A549 (cell line): ENCODE results near the gene SOX8. TPM values are rescaled to one million over a fixed set of nuclear protein-coding genes. Genes with fewer than 3 reads are reported as not detected.
A peak's percentile ranks its signal among the peaks of the same experiment; 100 is the strongest.

Experiments used
- ATAC-seq, 2 experiments: fragments of 200-7000 bp in 1 of 2; fragments of >200 bp in 1 of 2; cut with Nextera tagmentation in 1 of 2; cut with Tn5 transposase in 1 of 2; 3 replicates each; pipeline versions ENCODE4 v1.8.0 to v1.9.1; 2018 to 2020; ENCODE audit warnings: mild to moderate bottlenecking in 1 of 2, moderate library complexity in 1 of 2
- CTCF ChIA-PET: fragments of 300-600 bp; sonication (Branson Sonifier 250); formaldehyde crosslinking; extraction: SDS; loops from one replicate; lab custom pipeline; 2021; ENCODE audit warnings: antibody characterized with exemption, inconsistent platforms; lab: Yijun Ruan, JAX
- POLR2A ChIA-PET: fragments of 350-600 bp; formaldehyde crosslinking; extraction: SDS; loops from one replicate; lab custom pipeline; 2021; ENCODE audit warnings: antibody characterized with exemption, inconsistent platforms; lab: Yijun Ruan, JAX
- DNase-seq, 2 experiments: peaks; one replicate each; pipeline versions ENCODE4 v3.0.0 to v3.0.0-alpha.2; 2011 to 2016; ENCODE audit warnings: low read depth in 1 of 2, low spot score in 1 of 2
- FAIRE-seq: peaks from 2 replicates; lab custom pipeline; 2011; peaks lifted over from hg19 to GRCh38; lab: Jason Lieb, UNC
- H3K27ac ChIP-seq, 2 experiments: fragments of >200 bp; sonication (Bioruptor Twin); formaldehyde crosslinking; 3 replicates each; pipeline ENCODE4 v1.5.1; 2016 to 2017
- H3K4me1 ChIP-seq: fragments of >200 bp; sonication (Bioruptor Twin); formaldehyde crosslinking; 3 replicates; pipeline ENCODE4 v1.6.1; 2016
- H3K4me2 ChIP-seq: fragments of >200 bp; sonication (Bioruptor Twin); formaldehyde crosslinking; 3 replicates; pipeline ENCODE4 v1.6.1; 2016
- H3K4me3 ChIP-seq: fragments of >200 bp; sonication (Bioruptor Twin); formaldehyde crosslinking; 3 replicates; pipeline ENCODE4 v1.5.1; 2016
- H3K9me3 ChIP-seq: fragments of >200 bp; sonication (Bioruptor Twin); formaldehyde crosslinking; 3 replicates; pipeline ENCODE4 v1.6.1; 2016
- BHLHE40 ChIP-seq: IDR thresholded peaks from 2 replicates; pipeline ENCODE4 v1.6.1; 2012; ENCODE audit warnings: low read depth, low read length, inconsistent platforms
- CBX8 ChIP-seq: fragments of 200-600 bp; sonication (generic); IDR thresholded peaks from 2 replicates; pipeline ENCODE4 v1.6.1; 2016
- CHD4 ChIP-seq: fragments of 200-600 bp; sonication (generic); IDR thresholded peaks from 2 replicates; pipeline ENCODE4 v1.6.1; 2016; ENCODE audit warnings: antibody characterized with exemption, mild to moderate bottlenecking, borderline replicate concordance
- EHF ChIP-seq: fragments of 250-450 bp; sonication (Bioruptor Pico); IDR thresholded peaks from 2 replicates; pipeline ENCODE4 v1.5.0; 2020; ENCODE audit warnings: mild to moderate bottlenecking
- EHMT2 ChIP-seq: fragments of 200-600 bp; sonication (generic); IDR thresholded peaks from 2 replicates; pipeline ENCODE4 v1.6.1; 2016; ENCODE audit warnings: antibody characterized with exemption, low read depth, mild to moderate bottlenecking, moderate library complexity
- EP300 ChIP-seq, 2 experiments: fragments of >200 bp; sonication (Bioruptor Twin); formaldehyde crosslinking; IDR thresholded peaks; 2 replicates in 1 of 2; 3 replicates in 1 of 2; pipeline ENCODE4 v1.6.1; 2016 to 2017
- FOSB ChIP-seq: fragments of 250-450 bp; sonication (Bioruptor Pico); IDR thresholded peaks from 2 replicates; pipeline ENCODE4 v1.5.0; 2020; ENCODE audit warnings: mild to moderate bottlenecking, moderate library complexity
- FOXS1 ChIP-seq: fragments of 250-450 bp; sonication (Bioruptor Pico); IDR thresholded peaks from 2 replicates; pipeline ENCODE4 v1.5.0; 2020; ENCODE audit warnings: mild to moderate bottlenecking, moderate library complexity
- HDAC2 ChIP-seq: fragments of 200-600 bp; sonication (generic); IDR thresholded peaks from 2 replicates; pipeline ENCODE4 v1.6.1; 2016
- HES2 ChIP-seq: fragments of >200 bp; sonication (Bioruptor Twin); formaldehyde crosslinking; IDR thresholded peaks from 2 replicates; pipeline ENCODE4 v1.6.1; 2016
- HMGXB4 ChIP-seq: fragments of 250-450 bp; sonication (Bioruptor Pico); IDR thresholded peaks from 2 replicates; pipeline ENCODE4 v1.5.0; 2021; ENCODE audit warnings: mild to moderate bottlenecking, moderate library complexity, borderline replicate concordance
- HOXA7 ChIP-seq: fragments of 250-450 bp; sonication (Bioruptor Pico); IDR thresholded peaks from 2 replicates; pipeline ENCODE4 v1.5.0; 2020; ENCODE audit warnings: mild to moderate bottlenecking, moderate library complexity
- JUN ChIP-seq, 2 experiments: fragments of >200 bp; sonication (Bioruptor Twin); formaldehyde crosslinking; IDR thresholded peaks; 2 replicates in 1 of 2; 3 replicates in 1 of 2; pipeline ENCODE4 v1.6.1; 2016 to 2017
- JUNB ChIP-seq: fragments of >200 bp; sonication (Bioruptor Twin); formaldehyde crosslinking; IDR thresholded peaks from 2 replicates; pipeline ENCODE4 v1.6.1; 2016
- KDM1A ChIP-seq: fragments of 200-600 bp; sonication (generic); IDR thresholded peaks from 2 replicates; pipeline ENCODE4 v1.6.1; 2016; ENCODE audit warnings: low read depth, mild to moderate bottlenecking
- KDM5A ChIP-seq: fragments of 200-600 bp; sonication (generic); IDR thresholded peaks from 2 replicates; pipeline ENCODE4 v1.6.1; 2016; ENCODE audit warnings: antibody characterized with exemption, mild to moderate bottlenecking
- MAX ChIP-seq: IDR thresholded peaks from 2 replicates; pipeline ENCODE4 v1.6.1; 2012
- MAZ ChIP-seq: fragments of 150-350 bp; IDR thresholded peaks from 2 replicates; pipeline ENCODE4 v1.6.1; 2014; ENCODE audit warnings: antibody characterized with exemption, low read depth, low read length, borderline replicate concordance
- PHF8 ChIP-seq: fragments of 200-600 bp; sonication (generic); IDR thresholded peaks from 2 replicates; pipeline ENCODE4 v1.6.1; 2016; ENCODE audit warnings: low read depth, mild to moderate bottlenecking, antibody characterized with exemption, moderate library complexity, borderline replicate concordance
- POLR2AphosphoS2 ChIP-seq: conservative IDR thresholded peaks from 2 replicates; pipeline ENCODE4 v1.6.1; 2012; ENCODE audit warnings: low read length, improper control_type of control experiment, inconsistent platforms
- RARB ChIP-seq: fragments of 250-450 bp; sonication (Bioruptor Pico); IDR thresholded peaks from 2 replicates; pipeline ENCODE4 v1.8.0; 2021; ENCODE audit warnings: mild to moderate bottlenecking, moderate library complexity
- RCOR1 ChIP-seq: fragments of 150-350 bp; IDR thresholded peaks from 2 replicates; pipeline ENCODE4 v1.6.1; 2014; ENCODE audit warnings: antibody characterized with exemption, low read length, low read depth
- SREBF2 ChIP-seq: fragments of 450-650 bp; IDR thresholded peaks from 2 replicates; pipeline ENCODE4 v1.6.1; 2014; ENCODE audit warnings: mild to moderate bottlenecking, moderate library complexity
- ZC3H11A ChIP-seq: fragments of 450-650 bp; IDR thresholded peaks from 2 replicates; pipeline ENCODE4 v1.6.1; 2014; ENCODE audit warnings: antibody characterized with exemption, mild to moderate bottlenecking
- WGBS: methylation state at CpG from one replicate; pipeline ENCODE4 v1.1.6; 2017; ENCODE audit errors: missing lambda C conversion rate; 5-methylcytosine and 5-hydroxymethylcytosine counted together
- polyA plus RNA-seq, 4 experiments: library from polyadenylated mRNA; depleted of rRNA in 3 of 4; stranded (reverse); fragments of >200 nt; fragmentation: RNase III in 1 of 4; extraction: RNeasy Plus Mini Kit Qiagen cat#74134 plus additional on column Dnase treatment in 1 of 4; gene quantifications; 2 replicates in 3 of 4; 3 replicates in 1 of 4; pipeline ENCODE4 v1.2.3, GENCODE V29; 2011 to 2017
- TF ChIP-seq, protein P1 (sequence below): fragments of >200 bp; sonication (Bioruptor Twin); formaldehyde crosslinking; IDR thresholded peaks from 3 replicates; pipeline ENCODE4 v1.6.1; 2016
- TF ChIP-seq, protein P2 (sequence below): fragments of 150-350 bp; IDR thresholded peaks from 2 replicates; pipeline ENCODE4 v1.6.1; 2014; ENCODE audit warnings: low read depth, mild to moderate bottlenecking, low read length

The SOX8 gene
- polyA plus RNA-seq, 2 of the 4 experiments (the other 2 are of a cell fraction), result 0.06 to 0.22 TPM

DNA sequence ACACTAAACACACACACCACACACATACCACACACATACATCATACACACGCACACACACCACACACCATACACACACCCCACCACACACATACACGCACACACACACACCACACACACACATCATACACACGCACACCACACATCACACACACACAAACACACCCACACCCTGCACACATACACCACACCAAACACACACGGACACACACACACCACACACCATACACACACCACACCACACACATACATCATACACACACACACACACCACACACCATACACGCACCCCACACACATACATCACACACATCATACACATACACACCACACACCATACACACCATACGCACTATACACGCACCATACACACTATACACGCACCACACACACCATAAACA, 3.7 kb upstream of the SOX8 start:
- FAIRE-seq (no peak), ATAC-seq (no peak), DNase-seq (no peak)
- TF ChIP-seq BHLHE40, result no peak
- WGBS, result 70% methylated on average over 8 of the region's 8 CpGs
- Histone ChIP-seq H3K27ac (no peak overlapping the region), H3K4me2 (no peak overlapping the region), H3K4me1 (peaks cover 12% of the 10 kb centered on the region), H3K4me3 (no peak overlapping the region), H3K9me3 (no peaks in the 10 kb centered on the region)
- ChIA-PET POLR2A (no interaction called here), CTCF (interaction anchor here (6.7 kb wide), 1 partner anchor 21 kb away, joined by 37 read pairs; no protein-coding TSS in a partner anchor)

- TF ChIP-seq EHMT2 (no peak), JUN (IDR thresholded peaks at IDR 0.05) (no peak), PHF8 (no peak), RARB (CRISPR knock-in tag) (no peak), JUNB (no peak)
- ChIA-PET CTCF (interaction anchor here (1.1 to 6.7 kb wide), 4 partner anchors 12 to 100 kb away, joined by 3 to 37 read pairs (median 4); no protein-coding TSS in a partner anchor), POLR2A (no interaction called here)
- Histone ChIP-seq H3K4me2 (no peak overlapping the region), H3K27ac (no peak overlapping the region), H3K9me3 (no peaks in the 10 kb centered on the region), H3K4me1 (peaks cover 12% of the 10 kb centered on the region), H3K4me3 (no peak overlapping the region)
- ATAC-seq, result no peak
- WGBS, result 75% methylated on average over 7 of the region's 9 CpGs
- no peak for FAIRE-seq
- no peak for DNase-seq
These were observed 3.2 kb upstream of the SOX8 start for GRCh38 chr16:978403-978802.

DNA sequence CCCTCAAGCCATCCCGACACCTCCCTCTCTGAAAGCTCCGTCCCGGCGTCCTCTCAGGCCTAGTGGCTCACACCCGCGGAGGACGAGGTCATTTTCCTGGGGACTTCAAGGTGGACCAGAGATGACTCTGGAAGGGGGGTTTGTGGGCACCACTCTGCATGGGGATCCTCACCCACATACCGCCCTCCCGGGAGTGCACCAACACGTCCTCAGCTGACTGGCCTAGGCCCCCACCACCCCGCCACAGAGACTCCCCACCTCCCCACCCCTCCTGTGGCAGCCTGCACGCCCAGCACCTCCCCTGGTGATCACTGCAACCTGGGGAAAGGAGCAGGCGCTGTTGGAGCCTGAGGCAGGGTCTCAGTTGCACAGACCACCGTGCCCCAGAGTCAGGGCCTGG, 2.4 kb upstream of the SOX8 start:
- POLR2A ChIA-PET, result no interaction called here
- DNase-seq (no peak), ATAC-seq (no peak), FAIRE-seq (no peak)
- CTCF ChIA-PET, result interaction anchor here (1.1 to 6.7 kb wide), 4 partner anchors 11 to 101 kb away, joined by 3 to 37 read pairs (median 4); no protein-coding TSS in a partner anchor
- 84% methylated on average over 11 of the region's 14 CpGs for WGBS
- Histone ChIP-seq H3K4me2 (no peak overlapping the region), H3K4me3 (no peak overlapping the region), H3K27ac (no peak overlapping the region), H3K9me3 (no peaks in the 10 kb centered on the region), H3K4me1 (peaks cover 12% of the 10 kb centered on the region)
- TF ChIP-seq KDM5A (no peak), SREBF2 (no peak), FOXS1 (CRISPR knock-in tag) (no peak)

GRCh38 chr16:979859-980594, 1.5 kb upstream of the SOX8 start:
- peak overlapping the region in 1 of 2 experiments; percentile 34; a peak in 2 of 6 replicates for H3K27ac ChIP-seq
- WGBS, result 54% methylated on average over 37 of the region's 63 CpGs
- DNase-seq (no peak), FAIRE-seq (no peak), ATAC-seq (no peak)
- peaks cover 12% of the 10 kb centered on the region for H3K4me1 ChIP-seq
- ChIA-PET CTCF (interaction anchor here (1.7 to 6.7 kb wide), 3 partner anchors 19 to 102 kb away, joined by 5 to 37 read pairs (median 36); no protein-coding TSS in a partner anchor), POLR2A (interaction anchor here (0.6 kb wide), 1 partner anchor 26 kb away, joined by 3 read pairs; no protein-coding TSS in a partner anchor)
- peak overlapping the region; percentile 100 for H3K4me2 ChIP-seq
- no peaks in the 10 kb centered on the region for H3K9me3 ChIP-seq
- H3K4me3 ChIP-seq, result peak overlapping the region; percentile 59
- TF ChIP-seq KDM1A (no peak), CHD4 (no peak), EP300 (IDR thresholded peaks at IDR 0.05) (no peak), CBX8 (no peak), POLR2AphosphoS2 (no peak), HMGXB4 (CRISPR knock-in tag) (no peak), FOSB (CRISPR knock-in tag) (no peak), EHF (CRISPR knock-in tag) (no peak), ZC3H11A (no peak), RCOR1 (no peak), HDAC2 (no peak), MAZ (no peak), MAX (no peak), HES2 (no peak), HOXA7 (no peak)
- TF ChIP-seq, protein P1, sequence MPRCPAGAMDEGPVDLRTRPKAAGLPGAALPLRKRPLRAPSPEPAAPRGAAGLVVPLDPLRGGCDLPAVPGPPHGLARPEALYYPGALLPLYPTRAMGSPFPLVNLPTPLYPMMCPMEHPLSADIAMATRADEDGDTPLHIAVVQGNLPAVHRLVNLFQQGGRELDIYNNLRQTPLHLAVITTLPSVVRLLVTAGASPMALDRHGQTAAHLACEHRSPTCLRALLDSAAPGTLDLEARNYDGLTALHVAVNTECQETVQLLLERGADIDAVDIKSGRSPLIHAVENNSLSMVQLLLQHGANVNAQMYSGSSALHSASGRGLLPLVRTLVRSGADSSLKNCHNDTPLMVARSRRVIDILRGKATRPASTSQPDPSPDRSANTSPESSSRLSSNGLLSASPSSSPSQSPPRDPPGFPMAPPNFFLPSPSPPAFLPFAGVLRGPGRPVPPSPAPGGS, result no peak
- TF ChIP-seq, protein P2, sequence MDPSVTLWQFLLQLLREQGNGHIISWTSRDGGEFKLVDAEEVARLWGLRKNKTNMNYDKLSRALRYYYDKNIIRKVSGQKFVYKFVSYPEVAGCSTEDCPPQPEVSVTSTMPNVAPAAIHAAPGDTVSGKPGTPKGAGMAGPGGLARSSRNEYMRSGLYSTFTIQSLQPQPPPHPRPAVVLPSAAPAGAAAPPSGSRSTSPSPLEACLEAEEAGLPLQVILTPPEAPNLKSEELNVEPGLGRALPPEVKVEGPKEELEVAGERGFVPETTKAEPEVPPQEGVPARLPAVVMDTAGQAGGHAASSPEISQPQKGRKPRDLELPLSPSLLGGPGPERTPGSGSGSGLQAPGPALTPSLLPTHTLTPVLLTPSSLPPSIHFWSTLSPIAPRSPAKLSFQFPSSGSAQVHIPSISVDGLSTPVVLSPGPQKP, result no peak
